Immature natural killer cell (primary cell): ENCODE data around the gene RHBDF2. TPM values are rescaled to one million over a fixed set of nuclear protein-coding genes. Genes with fewer than 3 reads are reported as not detected.
A peak's percentile ranks its signal among the peaks of the same experiment; 100 is the strongest.

Experiments used
- DNase-seq, 3 donors: peaks; one replicate each; pipeline ENCODE4 v3.0.0; 2022; ENCODE audit warnings: mixed read lengths in 1 of 3
- H3K27ac Mint-ChIP-seq, 6 donors: one replicate each; pipeline ENCODE4 v1.8.0; 2020; ENCODE audit warnings: mixed read lengths in 6 of 6, mild to moderate bottlenecking in 5 of 6, inconsistent platforms in 4 of 6, moderate library complexity in 3 of 6
- H3K27me3 Mint-ChIP-seq, 3 donors: one replicate each; pipeline ENCODE4 v1.8.0; 2020 to 2021; ENCODE audit warnings: low read depth in 3 of 3, mild to moderate bottlenecking in 3 of 3, mixed read lengths in 3 of 3, moderate library complexity in 3 of 3, inconsistent platforms in 1 of 3
- H3K36me3 Mint-ChIP-seq, 3 donors: one replicate each; pipeline ENCODE4 v1.8.0; 2020; ENCODE audit warnings: mixed read lengths in 3 of 3, inconsistent platforms in 2 of 3, mild to moderate bottlenecking in 2 of 3
- H3K4me1 Mint-ChIP-seq, 2 donors: one replicate each; pipeline ENCODE4 v1.8.0; 2020; ENCODE audit warnings: inconsistent platforms in 2 of 2, mild to moderate bottlenecking in 2 of 2, mixed read lengths in 2 of 2, moderate library complexity in 1 of 2
- H3K4me3 Mint-ChIP-seq, 5 donors: one replicate each; pipeline ENCODE4 v1.8.0; 2020; ENCODE audit warnings: mild to moderate bottlenecking in 5 of 5, mixed read lengths in 5 of 5, inconsistent platforms in 3 of 5, moderate library complexity in 3 of 5
- H3K9me3 Mint-ChIP-seq, 6 donors: one replicate each; pipeline ENCODE4 v1.8.0; 2020; ENCODE audit warnings: mild to moderate bottlenecking in 6 of 6, mixed read lengths in 6 of 6, inconsistent platforms in 4 of 6, moderate library complexity in 3 of 6
- polyA plus RNA-seq, 3 donors: library from polyadenylated mRNA; unstranded; fragments of 300-500 nt; fragmentation: Illumina TruSeq; gene quantifications; one replicate each; pipeline ENCODE4 v1.2.3, GENCODE V29; 2021

Gene RHBDF2
- polyA plus RNA-seq, 3 donors from 2014 or later = 19.3 to 90.5 (median 23.6) TPM

GRCh38 chr17:76458580-76459490 lies 42.4 kb downstream of the RHBDF2 start:
- DNase-seq = no peak
- Mint-ChIP-seq H3K36me3 (no peaks in the 10 kb centered on the region), H3K27ac (no peak overlapping the region), H3K4me3 (no peak overlapping the region), H3K4me1 (no peaks in the 10 kb centered on the region), H3K9me3 (no peaks in the 10 kb centered on the region), H3K27me3 (peaks cover 1 to 7% (median 3%) of the 10 kb centered on the region in 3 donors)

GRCh38 chr17:76453431-76453743 lies 47.8 kb downstream of the RHBDF2 start:
- no peak for DNase-seq
- Mint-ChIP-seq H3K36me3 (no peaks in the 10 kb centered on the region), H3K9me3 (no peaks in the 10 kb centered on the region), H3K27me3 (peaks cover 0 to 3% (median 2%) of the 10 kb centered on the region in 3 donors), H3K27ac (peak overlapping the region; percentile 77 to 98 (median 90)), H3K4me1 (peaks cover 27 to 40% of the 10 kb centered on the region in 2 donors), H3K4me3 (peak overlapping the region; percentile 69 to 87 (median 81))

- H3K4me3 Mint-ChIP-seq = peak within 1 kb of the TSS; percentile 81 to 87 (median 85)
- peaks cover 27 to 43% of the 10 kb centered on the region in 2 donors for H3K4me1 Mint-ChIP-seq
- DNase-seq = peak; percentile 92 to 94 (median 93)
- no peaks in the 10 kb centered on the region for H3K9me3 Mint-ChIP-seq
- peak within 1 kb of the TSS; percentile 77 to 98 (median 90) for H3K27ac Mint-ChIP-seq
- H3K27me3 Mint-ChIP-seq = peaks cover 0 to 2% (median 0%) of the 10 kb centered on the region in 3 donors
- no peaks in the 10 kb centered on the region for H3K36me3 Mint-ChIP-seq
Observed at GRCh38 chr17:76452660-76453430, 48.4 kb downstream of the RHBDF2 start, which contains the start of gene UBE2O. Gene UBE2O (minus strand): TSS chr17:76453152. CDS start chr17:76453141, 11 bp downstream.

- Mint-ChIP-seq H3K9me3 (no peaks in the 10 kb centered on the region), H3K36me3 (no peaks in the 10 kb centered on the region), H3K4me3 (peak overlapping the region; percentile 81 to 85 (median 84)), H3K27ac (peak overlapping the region in 5 of 6 donors; percentile 49 to 87 (median 65)), H3K27me3 (peaks cover 0 to 2% (median 0%) of the 10 kb centered on the region in 3 donors), H3K4me1 (peaks cover 29 to 50% of the 10 kb centered on the region in 2 donors)
- no peak for DNase-seq
Observed at GRCh38 chr17:76452127-76452659, 49.0 kb downstream of the RHBDF2 start.

GRCh38 chr17:76451506-76451905 lies 49.7 kb downstream of the RHBDF2 start:
- H3K36me3 Mint-ChIP-seq = no peaks in the 10 kb centered on the region
- peak overlapping the region in 3 of 6 donors; percentile 40 to 57 (median 49) for H3K27ac Mint-ChIP-seq
- H3K27me3 Mint-ChIP-seq = peaks cover 0 to 2% (median 0%) of the 10 kb centered on the region in 3 donors
- peak overlapping the region; percentile 49 to 85 (median 82) for H3K4me3 Mint-ChIP-seq
- peaks cover 29 to 57% of the 10 kb centered on the region in 2 donors for H3K4me1 Mint-ChIP-seq
- no peak for DNase-seq
- H3K9me3 Mint-ChIP-seq = no peaks in the 10 kb centered on the region

- Mint-ChIP-seq H3K27ac (no peak overlapping the region), H3K36me3 (no peaks in the 10 kb centered on the region), H3K4me3 (no peak overlapping the region), H3K27me3 (peaks cover 0 to 2% (median 0%) of the 10 kb centered on the region in 3 donors), H3K9me3 (no peaks in the 10 kb centered on the region), H3K4me1 (peaks cover 40 to 77% of the 10 kb centered on the region in 2 donors)
- DNase-seq = no peak
Observed at GRCh38 chr17:76449126-76449525, 52.1 kb downstream of the RHBDF2 start.

- Mint-ChIP-seq H3K36me3 (no peaks in the 10 kb centered on the region), H3K27ac (peak overlapping the region in 1 of 6 donors; percentile 9), H3K9me3 (no peaks in the 10 kb centered on the region), H3K4me3 (no peak overlapping the region), H3K4me1 (peaks cover 37 to 79% of the 10 kb centered on the region in 2 donors), H3K27me3 (peaks cover 0 to 2% (median 0%) of the 10 kb centered on the region in 3 donors)
- no peak for DNase-seq
Observed at GRCh38 chr17:76447931-76448652, 53.1 kb downstream of the RHBDF2 start.

GRCh38 chr17:76446449-76447231 lies 54.6 kb downstream of the RHBDF2 start:
- no peaks in the 10 kb centered on the region for H3K9me3 Mint-ChIP-seq
- H3K4me1 Mint-ChIP-seq = peaks cover 43 to 83% of the 10 kb centered on the region in 2 donors
- peaks cover 0 to 2% (median 0%) of the 10 kb centered on the region in 3 donors for H3K27me3 Mint-ChIP-seq
- H3K4me3 Mint-ChIP-seq = no peak overlapping the region
- no peaks in the 10 kb centered on the region for H3K36me3 Mint-ChIP-seq
- DNase-seq = no peak
- peak overlapping the region in 1 of 6 donors; percentile 36 for H3K27ac Mint-ChIP-seq

- Mint-ChIP-seq H3K4me3 (no peak overlapping the region), H3K27ac (peak overlapping the region in 1 of 6 donors; percentile 36), H3K36me3 (no peaks in the 10 kb centered on the region), H3K27me3 (peaks cover 0 to 2% (median 0%) of the 10 kb centered on the region in 3 donors), H3K4me1 (peaks cover 44 to 84% of the 10 kb centered on the region in 2 donors), H3K9me3 (no peaks in the 10 kb centered on the region)
- no peak for DNase-seq
Observed at GRCh38 chr17:76445697-76446448, 55.4 kb downstream of the RHBDF2 start.

- no peak for DNase-seq
- peak overlapping the region in 1 of 6 donors; percentile 53 for H3K27ac Mint-ChIP-seq
- H3K9me3 Mint-ChIP-seq = no peaks in the 10 kb centered on the region
- no peaks in the 10 kb centered on the region for H3K27me3 Mint-ChIP-seq
- H3K4me1 Mint-ChIP-seq = peaks cover 44 to 81% of the 10 kb centered on the region in 2 donors
- no peak overlapping the region for H3K4me3 Mint-ChIP-seq
- no peaks in the 10 kb centered on the region for H3K36me3 Mint-ChIP-seq
Observed at GRCh38 chr17:76444518-76445311, 56.5 kb downstream of the RHBDF2 start.
